ENCODE data around the gene SPATA25. TPM values are rescaled to one million over a fixed set of nuclear protein-coding genes. Genes with fewer than 3 reads are reported as not detected.

The SPATA25 gene
- total RNA-seq, 1 experiment from 2014 or later, result 0.40 TPM

DNA sequence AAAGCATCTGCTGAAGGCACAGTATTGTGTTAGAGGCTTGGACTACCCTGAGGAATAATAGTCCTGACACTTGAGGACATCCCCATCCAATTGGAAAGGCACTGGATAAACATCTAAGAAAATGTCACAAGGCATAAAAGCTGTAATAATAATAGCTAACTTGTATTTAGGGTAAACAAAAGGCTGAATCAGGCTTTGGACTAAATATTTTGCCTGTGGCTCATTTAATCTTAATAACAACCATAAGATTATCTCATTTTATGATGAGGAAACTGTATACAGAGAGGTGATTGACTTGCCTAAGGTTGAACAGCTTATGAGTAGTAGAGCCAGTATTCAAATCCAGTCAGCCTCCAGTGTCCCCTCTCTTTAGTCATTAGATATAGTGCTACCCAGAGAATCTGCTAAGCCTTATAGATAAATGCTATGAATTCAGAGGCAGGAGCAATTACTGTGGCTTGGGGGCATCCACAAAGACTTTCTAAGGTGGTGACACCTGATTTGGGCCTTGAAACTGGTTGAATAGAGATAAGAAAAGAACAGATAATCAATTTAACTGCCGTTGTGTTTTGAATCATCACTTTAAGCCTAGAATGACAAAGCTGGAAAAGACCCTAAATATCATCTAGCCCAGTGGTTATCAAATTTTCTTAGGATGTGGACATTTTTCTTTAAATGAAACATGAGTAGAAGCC, 13.9 kb downstream of the SPATA25 start:
- H3K4me1 ChIP-seq (ENCODE audit: insufficient read depth, low read length), result peaks cover 22% of the 10 kb centered on the region
- H3K27ac ChIP-seq (ENCODE audit: low read length), result peak overlapping the region; percentile 83
- BruUV-seq (replicated peaks), result no TSS peak

DNA sequence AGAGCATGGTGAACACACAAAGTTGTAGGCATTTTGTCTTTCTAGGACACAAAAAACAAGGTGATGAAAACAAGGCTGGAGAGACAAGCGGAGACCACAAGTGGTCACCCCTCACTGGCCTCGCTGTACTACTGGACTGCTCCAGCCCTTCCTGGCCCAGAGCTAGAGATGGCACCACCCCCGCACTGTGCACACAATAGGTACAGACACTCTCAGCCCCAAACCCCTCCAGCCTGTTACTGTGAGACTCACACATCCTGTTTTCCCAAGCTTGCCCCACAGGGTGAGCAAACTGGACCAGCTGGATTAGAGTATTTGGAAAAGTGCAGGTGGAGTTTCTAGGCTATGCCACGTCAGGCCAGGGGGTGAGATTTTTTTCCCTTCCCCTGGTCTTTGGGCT, 14.8 kb downstream of the SPATA25 start:
- Histone ChIP-seq H3K79me2 (ENCODE audit: low read length) (no peaks in the 10 kb centered on the region), H3K27ac (ENCODE audit: low read length) (peak overlapping the region; percentile 83), H3K4me3 (ENCODE audit: low read length) (no peak overlapping the region), H3K36me3 (ENCODE audit: low read depth, low read length) (no peaks in the 10 kb centered on the region), H3K9me2 (replicated peaks; ENCODE audit: low read length) (no peaks in the 10 kb centered on the region), H3K4me2 (ENCODE audit: low read length) (peak overlapping the region; percentile 52), H3K9ac (ENCODE audit: low read length) (peak overlapping the region; percentile 31; the same call in 1 of the 2 replicates), H3K4me1 (ENCODE audit: insufficient read depth, low read length) (peaks cover 32% of the 10 kb centered on the region), H4K20me1 (ENCODE audit: low read length) (no peaks in the 10 kb centered on the region), H3K9me3 (ENCODE audit: low read length) (no peaks in the 10 kb centered on the region), H2AFZ (ENCODE audit: low read length) (no peak overlapping the region), H3K27me3 (ENCODE audit: low read length) (no peaks in the 10 kb centered on the region), H3F3A (ENCODE audit: low read length, unreplicated experiment) (no peaks in the 10 kb centered on the region)
- TF ChIP-seq, protein P1, sequence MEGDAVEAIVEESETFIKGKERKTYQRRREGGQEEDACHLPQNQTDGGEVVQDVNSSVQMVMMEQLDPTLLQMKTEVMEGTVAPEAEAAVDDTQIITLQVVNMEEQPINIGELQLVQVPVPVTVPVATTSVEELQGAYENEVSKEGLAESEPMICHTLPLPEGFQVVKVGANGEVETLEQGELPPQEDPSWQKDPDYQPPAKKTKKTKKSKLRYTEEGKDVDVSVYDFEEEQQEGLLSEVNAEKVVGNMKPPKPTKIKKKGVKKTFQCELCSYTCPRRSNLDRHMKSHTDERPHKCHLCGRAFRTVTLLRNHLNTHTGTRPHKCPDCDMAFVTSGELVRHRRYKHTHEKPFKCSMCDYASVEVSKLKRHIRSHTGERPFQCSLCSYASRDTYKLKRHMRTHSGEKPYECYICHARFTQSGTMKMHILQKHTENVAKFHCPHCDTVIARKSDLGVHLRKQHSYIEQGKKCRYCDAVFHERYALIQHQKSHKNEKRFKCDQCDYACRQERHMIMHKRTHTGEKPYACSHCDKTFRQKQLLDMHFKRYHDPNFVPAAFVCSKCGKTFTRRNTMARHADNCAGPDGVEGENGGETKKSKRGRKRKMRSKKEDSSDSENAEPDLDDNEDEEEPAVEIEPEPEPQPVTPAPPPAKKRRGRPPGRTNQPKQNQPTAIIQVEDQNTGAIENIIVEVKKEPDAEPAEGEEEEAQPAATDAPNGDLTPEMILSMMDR (conservative IDR thresholded peaks at IDR 0.05; ENCODE audit: low read depth, low read length), result no peak
- TF ChIP-seq EZH2phosphoT487 (IDR thresholded peaks at IDR 0.05; ENCODE audit: borderline replicate concordance, low read length), result no peak
- ATAC-seq (peak; percentile 17), DNase-seq (peak; percentile 88)
- intact Hi-C loops (cut with micrococcal nuclease), result no loop called here
- no TSS peak for BruUV-seq (replicated peaks)
- ChIA-PET POLR2A (ENCODE audit: unreplicated experiment) (no interaction called here), CTCF (no interaction called here)

More for the DNA sequence above, 13.9 kb downstream of the SPATA25 start:
- Histone ChIP-seq H4K20me1 (ENCODE audit: low read length) (no peaks in the 10 kb centered on the region), H3K9me2 (replicated peaks; ENCODE audit: low read length) (no peaks in the 10 kb centered on the region), H3K9ac (ENCODE audit: low read length) (peak overlapping the region; percentile 24; the same call in 1 of the 2 replicates), H3K9me3 (ENCODE audit: low read length) (no peaks in the 10 kb centered on the region), H3K79me2 (ENCODE audit: low read length) (no peaks in the 10 kb centered on the region), H3F3A (ENCODE audit: low read length, unreplicated experiment) (no peaks in the 10 kb centered on the region), H3K4me3 (ENCODE audit: low read length) (no peak overlapping the region), H3K4me2 (ENCODE audit: low read length) (peak overlapping the region; percentile 52), H3K27me3 (ENCODE audit: low read length) (no peaks in the 10 kb centered on the region), H2AFZ (ENCODE audit: low read length) (no peak overlapping the region), H3K36me3 (ENCODE audit: low read depth, low read length) (no peaks in the 10 kb centered on the region)
- CTCF ChIA-PET, result no interaction called here
- TF ChIP-seq EZH2 (IDR thresholded peaks at IDR 0.05; ENCODE audit: low read length, unreplicated experiment), result no peak
- no peak for TF ChIP-seq EZH2phosphoT487 (IDR thresholded peaks at IDR 0.05; ENCODE audit: borderline replicate concordance, low read length)
- TF ChIP-seq, protein P1 (conservative IDR thresholded peaks at IDR 0.05; ENCODE audit: low read depth, low read length), result no peak
- POLR2A ChIA-PET (ENCODE audit: unreplicated experiment), result no interaction called here
- peak; percentile 50 for DNase-seq
- intact Hi-C loops (cut with micrococcal nuclease), result no loop called here
- ATAC-seq, result peak; percentile 52

DNA sequence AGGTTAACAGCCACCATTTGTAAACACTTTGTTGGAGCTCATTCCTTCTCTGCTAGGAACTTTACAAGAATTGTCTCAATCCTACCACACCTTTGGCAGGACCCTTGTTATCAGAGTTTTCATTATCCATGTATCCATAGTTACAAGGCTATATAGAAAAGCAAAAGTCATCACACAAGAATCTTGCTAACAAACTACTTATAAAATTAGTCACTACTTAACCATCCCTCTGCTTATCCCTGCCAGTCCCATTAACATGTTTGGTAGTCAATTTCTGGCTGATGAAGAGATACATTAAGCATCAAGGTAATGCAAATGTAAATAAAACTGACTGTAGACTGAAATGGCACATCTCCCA, 19.6 kb downstream of the SPATA25 start:
- Histone ChIP-seq H3K4me3 (ENCODE audit: low read length) (peak overlapping the region; percentile 8; the same call in 1 of the 2 replicates), H4K20me1 (ENCODE audit: low read length) (no peaks in the 10 kb centered on the region), H3K79me2 (ENCODE audit: low read length) (no peaks in the 10 kb centered on the region), H3K4me2 (ENCODE audit: low read length) (peak overlapping the region; percentile 62), H3K27ac (ENCODE audit: low read length) (peak overlapping the region; percentile 85), H3K4me1 (ENCODE audit: insufficient read depth, low read length) (peaks cover 28% of the 10 kb centered on the region), H3K27me3 (ENCODE audit: low read length) (no peaks in the 10 kb centered on the region), H3K9me2 (replicated peaks; ENCODE audit: low read length) (no peaks in the 10 kb centered on the region), H3K9ac (ENCODE audit: low read length) (peak overlapping the region; percentile 35), H3F3A (ENCODE audit: low read length, unreplicated experiment) (peaks cover 2% of the 10 kb centered on the region), H3K36me3 (ENCODE audit: low read depth, low read length) (no peaks in the 10 kb centered on the region), H3K9me3 (ENCODE audit: low read length) (no peaks in the 10 kb centered on the region), H2AFZ (ENCODE audit: low read length) (peak overlapping the region; percentile 14; the same call in 1 of the 2 replicates)
- intact Hi-C loops (cut with micrococcal nuclease), result loop anchor here (1.0 kb wide), 1 partner anchor 31 kb away; no protein-coding TSS in a partner anchor
- ChIA-PET CTCF (interaction anchor here (0.6 kb wide), 1 partner anchor 68 kb away, joined by 3 read pairs; no protein-coding TSS in a partner anchor), POLR2A (ENCODE audit: unreplicated experiment) (interaction anchor here (0.6 to 0.9 kb wide), 7 partner anchors 13 to 343 kb away, joined by 3 to 7 read pairs (median 5); partner anchors contain the start of gene ZSWIM1)
- DNase-seq (peak; percentile 91), ATAC-seq (peak; percentile 94)
- TF ChIP-seq EZH2phosphoT487 (IDR thresholded peaks at IDR 0.05; ENCODE audit: borderline replicate concordance, low read length) (no peak), EZH2 (IDR thresholded peaks at IDR 0.05; ENCODE audit: low read length, unreplicated experiment) (no peak)
- TF ChIP-seq, protein P1 (conservative IDR thresholded peaks at IDR 0.05; ENCODE audit: low read depth, low read length), result no peak
- no TSS peak for BruUV-seq (replicated peaks)
